HG03139 (cell line): ENCODE results near the gene TBC1D9B.
"Not testable (repeated sequence)": the region's sequence is repeated elsewhere in the genome, so short reads cannot be mapped to it uniquely, and the experiment has no call there.

Experiments used
- ATAC-seq: cut with Tn5 transposase; IDR thresholded peaks from one replicate; pipeline ENCODE4 v1.9.1; 2021; ENCODE audit not compliant: unreplicated experiment

The TBC1D9B gene

GRCh38 chr5:179886190-179886911 is 21.3 kb downstream of the TBC1D9B start:
- no peak for ATAC-seq

DNA sequence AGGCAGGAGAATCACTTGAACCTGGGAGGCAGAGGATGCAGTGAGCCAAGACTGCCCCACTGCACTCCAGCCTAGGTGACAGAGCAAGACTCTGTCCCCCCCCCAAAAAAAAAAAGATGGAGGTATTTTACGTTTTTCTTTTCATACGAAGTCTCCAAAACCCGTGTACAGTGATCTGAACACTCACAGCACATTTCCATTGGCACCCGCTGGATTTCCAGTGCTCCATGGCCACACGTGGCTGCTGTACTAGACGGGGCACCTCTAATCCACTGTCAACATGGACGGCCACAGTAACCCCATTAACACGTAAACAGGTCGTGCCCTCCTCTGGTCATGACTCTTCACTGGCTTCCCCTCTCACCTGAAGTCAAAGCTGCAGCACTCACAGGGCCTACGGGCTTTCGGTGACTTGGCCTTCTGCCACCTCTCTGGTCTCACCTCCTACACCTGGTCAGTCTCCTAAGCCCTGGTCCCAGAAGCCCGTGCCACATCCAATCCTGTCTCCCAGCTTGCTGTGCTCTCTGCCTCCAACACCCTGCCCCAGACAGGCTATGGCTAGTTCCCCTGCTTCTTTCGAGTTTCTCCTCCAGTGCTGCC is 22.1 kb downstream of the TBC1D9B start:
- no peak for ATAC-seq

DNA sequence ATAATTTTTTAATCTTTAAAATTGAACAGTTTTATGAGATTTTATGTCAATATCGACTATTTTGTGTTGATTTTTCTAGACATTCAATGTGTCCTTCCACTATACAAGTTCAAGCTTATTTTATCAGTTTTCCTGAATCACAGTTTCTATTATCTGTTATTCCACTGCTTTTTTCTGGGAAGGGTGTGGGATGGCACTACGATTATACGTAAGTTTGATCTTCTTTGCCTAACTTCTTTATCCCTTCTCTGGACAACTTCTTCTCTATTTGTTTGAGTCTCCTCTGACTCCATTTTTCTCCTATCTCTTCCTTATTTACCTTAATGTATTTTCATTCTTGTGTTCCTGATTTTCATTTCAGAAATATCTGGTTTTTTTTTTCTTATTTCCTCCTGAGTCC is 24.5 kb downstream of the TBC1D9B start:
- ATAC-seq = no peak

DNA sequence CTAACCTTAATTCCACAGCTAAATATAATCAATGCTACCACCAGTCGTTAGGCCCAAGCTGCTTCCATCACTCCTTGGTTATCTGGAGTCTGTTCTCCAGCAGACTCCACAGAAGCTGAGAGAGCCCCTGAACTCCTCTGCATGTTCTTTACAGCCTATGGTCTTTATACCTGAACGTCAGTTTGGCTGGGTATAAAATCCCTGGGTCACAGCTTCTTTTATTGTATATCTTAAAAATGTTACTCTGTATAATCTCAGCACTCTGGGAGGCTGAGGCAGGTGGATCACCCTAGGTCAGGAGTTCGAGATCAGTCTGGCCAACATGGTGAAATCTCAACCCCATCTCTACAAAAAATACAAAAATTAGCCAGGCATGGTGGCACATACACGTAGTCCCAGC is 25.4 kb downstream of the TBC1D9B start:
- no peak for ATAC-seq

- ATAC-seq = no peak
Observed at GRCh38 chr5:179880848-179881590, 26.7 kb downstream of the TBC1D9B start.

DNA sequence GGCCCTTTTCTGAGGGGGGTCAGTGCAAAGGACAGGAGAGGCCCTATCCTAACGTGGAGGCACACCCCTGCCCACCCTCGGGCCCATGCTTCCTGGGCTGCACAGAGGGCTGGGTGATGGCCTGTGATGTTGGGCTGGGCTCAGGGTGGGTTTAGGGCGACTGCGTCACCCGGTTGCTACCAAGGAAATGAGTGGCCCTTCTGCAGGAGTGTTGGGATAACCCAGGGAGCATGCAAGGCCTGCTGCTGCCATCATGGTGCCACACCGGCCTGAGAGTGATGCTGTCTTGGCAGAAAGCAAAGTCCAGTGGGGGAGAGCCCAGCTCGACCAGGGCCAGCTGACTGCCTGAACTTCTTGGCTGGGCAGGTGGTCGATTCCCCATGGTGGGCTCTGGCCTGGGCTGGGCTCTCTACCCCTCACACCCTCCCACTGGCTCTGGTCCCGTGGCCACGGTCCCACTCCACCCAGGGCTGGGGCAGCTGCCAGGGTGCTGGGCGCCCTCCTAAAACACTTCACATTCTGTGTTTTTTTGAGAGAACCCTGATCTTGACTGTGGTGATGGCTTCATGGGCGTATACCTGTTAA is 27.5 kb downstream of the TBC1D9B start:
- ATAC-seq = no peak

GRCh38 chr5:179879690-179880010 is 28.0 kb downstream of the TBC1D9B start:
- ATAC-seq = no peak

GRCh38 chr5:179879003-179879689 is 28.6 kb downstream of the TBC1D9B start:
- ATAC-seq = no peak

DNA sequence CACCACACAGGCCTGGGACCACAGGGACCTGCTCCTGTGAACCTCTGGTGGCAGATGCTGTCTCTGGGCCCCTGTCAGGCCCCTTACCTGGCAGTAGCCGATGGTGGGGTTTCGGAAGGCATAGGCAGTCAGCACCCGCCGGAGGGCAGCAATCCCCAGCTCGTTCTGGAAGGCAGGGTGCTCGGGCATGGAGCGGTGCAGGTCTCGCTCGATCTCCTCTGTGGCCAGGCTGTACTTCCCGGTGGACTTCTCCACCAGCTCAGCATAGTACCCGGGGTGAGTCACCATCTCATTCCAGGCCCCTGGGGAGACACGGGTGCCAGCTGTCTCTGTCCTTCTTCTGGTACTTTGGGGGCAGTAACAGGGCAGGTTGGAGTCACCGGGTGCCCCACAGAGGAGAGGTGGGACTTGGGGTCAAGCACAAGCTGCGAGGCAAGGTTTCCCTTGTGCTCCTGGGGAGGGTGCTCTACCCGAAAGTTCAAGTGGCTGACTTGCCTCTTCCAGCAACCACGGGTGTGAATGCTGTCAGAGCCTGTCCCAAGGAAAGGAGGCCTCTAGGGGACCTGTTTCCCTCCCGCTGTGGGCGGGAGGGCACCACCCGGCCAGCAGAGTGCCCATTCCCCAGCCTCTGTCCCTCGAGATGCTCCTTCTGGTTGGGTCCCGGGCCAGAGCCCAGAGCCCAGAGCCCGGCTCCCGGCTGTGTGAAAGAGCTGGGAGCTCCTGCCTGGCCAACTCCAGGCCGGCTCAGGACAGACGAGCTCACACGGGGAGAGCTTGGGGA is 29.3 kb downstream of the TBC1D9B start:
- ATAC-seq = no peak

DNA sequence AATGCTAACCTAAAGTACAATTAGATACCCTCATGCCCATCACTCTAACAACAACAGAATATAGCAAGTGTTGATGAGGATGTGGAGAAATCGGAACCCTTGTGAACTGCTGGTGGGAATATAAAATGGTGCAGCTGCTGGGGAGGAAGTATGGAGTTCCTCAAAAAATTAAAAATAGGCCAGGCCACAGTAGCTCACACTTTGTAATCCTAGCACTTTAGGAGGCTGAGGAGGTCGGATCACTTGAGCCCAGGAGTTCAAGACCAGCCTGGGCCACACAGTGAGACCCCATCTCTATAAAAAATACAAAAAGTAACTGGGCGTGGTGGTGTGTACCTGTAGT is 31.1 kb downstream of the TBC1D9B start:
- no peak for ATAC-seq

GRCh38 chr5:179875741-179876609 is 31.7 kb downstream of the TBC1D9B start:
- ATAC-seq = no peak

DNA sequence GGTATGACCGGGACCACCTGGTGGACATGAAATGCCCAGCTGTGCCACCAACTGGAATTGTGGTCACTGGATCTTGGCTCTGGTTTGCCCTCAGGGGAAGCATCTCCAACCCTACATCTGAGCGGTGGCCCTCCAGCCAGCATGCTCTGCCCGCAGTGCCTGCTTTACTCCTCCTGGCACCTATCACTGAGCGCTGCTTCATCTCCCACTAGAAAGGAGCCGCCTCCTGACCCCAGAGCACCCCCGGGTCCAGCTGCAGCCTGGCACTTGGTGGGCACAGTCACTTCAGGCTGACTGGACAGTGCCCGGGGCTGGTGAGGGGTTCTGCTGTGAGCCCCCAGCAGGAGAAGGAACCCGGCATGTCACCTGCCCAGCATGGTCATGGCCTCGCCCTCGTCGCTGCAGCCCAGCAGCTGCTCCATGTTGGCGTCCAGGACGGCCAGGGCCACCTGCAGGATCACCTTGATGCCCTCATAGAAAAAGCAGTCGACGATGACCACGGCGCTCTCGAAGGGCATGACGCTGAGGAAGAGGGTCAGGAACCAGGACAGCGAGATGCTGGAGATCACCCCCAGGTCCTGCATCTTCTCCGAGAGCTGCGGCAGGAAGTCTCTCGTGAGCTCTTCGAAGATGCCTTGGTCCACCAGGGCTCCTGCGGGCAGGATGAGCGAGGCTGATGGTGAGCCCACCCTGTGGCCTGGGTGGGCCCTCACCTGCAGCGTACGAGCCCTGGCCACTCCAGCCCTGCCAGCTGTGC is 33.0 kb downstream of the TBC1D9B start:
- ATAC-seq = no peak

DNA sequence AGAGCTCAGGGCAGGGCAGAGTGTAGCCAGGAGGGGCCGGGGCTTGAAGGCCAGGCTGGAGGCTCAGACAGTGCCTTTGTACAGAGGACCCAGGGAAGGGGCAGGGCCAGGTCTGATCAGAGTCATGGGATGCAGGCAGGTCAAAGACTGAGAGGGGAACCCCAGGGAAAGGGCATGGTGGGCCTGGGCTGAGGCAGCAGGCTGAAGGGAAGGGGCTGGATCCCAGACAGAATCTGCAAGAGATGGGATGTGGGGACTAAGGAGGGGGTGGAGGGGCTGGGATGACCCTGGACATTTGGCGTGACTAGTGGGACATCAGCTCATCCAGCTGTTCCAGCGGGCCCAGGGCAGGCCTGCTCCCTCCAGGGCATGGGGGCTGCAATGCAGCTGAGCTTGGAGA is 33.6 kb downstream of the TBC1D9B start:
- no peak for ATAC-seq

DNA sequence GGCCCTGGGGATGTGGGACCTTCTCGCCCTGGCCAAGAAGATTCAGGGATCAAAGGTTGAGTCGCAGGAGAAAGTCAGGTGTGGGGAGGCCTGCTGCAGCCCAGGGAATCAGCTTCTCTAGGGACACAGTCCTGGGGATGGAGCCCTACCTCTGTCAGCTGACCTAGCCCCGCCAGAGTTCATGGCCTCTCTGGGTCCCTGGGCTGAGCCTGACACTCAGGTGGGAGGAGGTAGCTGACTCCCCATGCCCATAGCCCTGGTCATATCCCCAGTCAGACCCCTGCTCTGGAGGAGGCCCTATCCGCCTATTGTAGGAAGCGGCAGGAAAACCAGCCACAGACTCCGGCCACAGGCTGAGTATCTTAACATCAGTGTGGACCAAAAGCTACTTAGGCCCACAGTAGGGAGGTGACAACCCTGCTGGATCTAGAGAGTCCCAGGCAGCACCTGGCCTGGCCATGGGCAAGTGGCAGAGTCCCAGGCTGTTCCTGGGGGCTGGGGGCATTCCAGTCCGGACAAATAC is 34.0 kb downstream of the TBC1D9B start:
- no peak for ATAC-seq

- no peak for ATAC-seq
Observed at GRCh38 chr5:179872828-179873575, 34.7 kb downstream of the TBC1D9B start.

GRCh38 chr5:179872055-179872827 is 35.5 kb downstream of the TBC1D9B start:
- no peak for ATAC-seq

DNA sequence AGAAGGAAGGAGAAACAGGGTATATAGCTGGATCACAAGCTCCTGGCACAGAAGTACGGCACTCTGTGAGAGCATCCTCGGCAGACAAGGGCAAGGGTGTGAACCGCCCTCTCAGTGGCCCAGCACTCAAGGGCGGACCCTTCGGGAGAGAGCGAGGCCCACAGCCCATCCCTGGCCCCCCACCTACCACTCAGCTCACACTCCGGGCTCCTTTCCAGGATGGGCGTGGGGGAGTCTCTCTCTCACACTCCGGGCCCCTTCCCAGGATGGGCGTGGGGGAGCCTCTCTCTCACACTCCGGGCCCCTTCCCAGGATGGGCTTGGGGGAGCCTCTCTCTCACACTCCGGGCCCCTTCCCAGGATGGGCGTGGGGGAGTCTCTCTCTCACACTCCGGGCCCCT is 36.2 kb downstream of the TBC1D9B start:
- ATAC-seq = not testable (repeated sequence)
